GM23338 (cell line): ENCODE measurements around the gene SELPLG. TPM values are rescaled to one million over a fixed set of nuclear protein-coding genes. Genes with fewer than 3 reads are reported as not detected.

Source experiments
- ATAC-seq: fragments of 200-7000 bp; cut with Tn5 transposase; 3 replicates; pipeline ENCODE4 v1.9.1; 2020
- DNase-seq: peaks from one replicate; pipeline ENCODE4 v3.0.0-alpha.2; 2015; ENCODE audit warnings: low spot score
- H2AFZ ChIP-seq: fragments of 200-600 bp; sonication (generic); 2 replicates; pipeline ENCODE4 v1.8.0; 2016; ENCODE audit warnings: antibody characterized with exemption, mild to moderate bottlenecking, moderate library complexity
- H3F3A ChIP-seq: fragments of 200-600 bp; sonication (generic); replicated peaks from 2 replicates; pipeline ENCODE4 v1.8.0; 2017; ENCODE audit warnings: antibody characterized with exemption, mixed run types, low read depth
- H3K27ac ChIP-seq: fragments of 200-600 bp; sonication (generic); 2 replicates; pipeline ENCODE4 v1.6.1; 2016; ENCODE audit warnings: low read depth
- H3K27me3 ChIP-seq: fragments of 200-600 bp; sonication (generic); 2 replicates; pipeline ENCODE4 v1.8.0; 2016; ENCODE audit warnings: mild to moderate bottlenecking, mixed run types, moderate library complexity; ENCODE audit not compliant: insufficient read depth
- H3K36me3 ChIP-seq: fragments of 200-600 bp; sonication (generic); 2 replicates; pipeline ENCODE4 v1.8.0; 2016; ENCODE audit warnings: mild to moderate bottlenecking; ENCODE audit not compliant: insufficient read depth
- H3K4me1 ChIP-seq: fragments of 200-600 bp; sonication (generic); 2 replicates; pipeline ENCODE4 v1.8.0; 2016; ENCODE audit warnings: mild to moderate bottlenecking, moderate library complexity; ENCODE audit not compliant: insufficient read depth
- H3K4me2 ChIP-seq: fragments of 200-600 bp; sonication (generic); 2 replicates; pipeline ENCODE4 v1.7.1; 2017; ENCODE audit warnings: mixed run types
- H3K4me3 ChIP-seq: fragments of 200-600 bp; sonication (generic); 2 replicates; pipeline ENCODE4 v1.6.1; 2016; ENCODE audit warnings: mixed run types
- H3K79me2 ChIP-seq: fragments of 200-600 bp; sonication (generic); replicated peaks from 2 replicates; pipeline ENCODE4 v1.8.0; 2017; ENCODE audit warnings: mild to moderate bottlenecking; ENCODE audit not compliant: insufficient read depth
- H3K9me2 ChIP-seq: fragments of 200-600 bp; sonication (generic); 2 replicates; pipeline ENCODE4 v1.8.0; 2017; ENCODE audit not compliant: insufficient read depth
- H4K20me1 ChIP-seq: fragments of 200-600 bp; sonication (generic); replicated peaks from 2 replicates; pipeline ENCODE4 v1.8.0; 2017; ENCODE audit warnings: mild to moderate bottlenecking; ENCODE audit not compliant: insufficient read depth
- H3K27ac Mint-ChIP-seq: 2 replicates; pipeline ENCODE4 v1.8.0; 2020; ENCODE audit warnings: inconsistent platforms, mild to moderate bottlenecking, moderate library complexity, mixed read lengths
- H3K27me3 Mint-ChIP-seq: 3 replicates; pipeline ENCODE4 v1.8.0; 2022; ENCODE audit warnings: low read depth, mild to moderate bottlenecking, moderate library complexity, mixed read lengths, inconsistent platforms; ENCODE audit not compliant: insufficient read depth, poor library complexity
- H3K36me3 Mint-ChIP-seq: 3 replicates; pipeline ENCODE4 v1.8.0; 2021; ENCODE audit warnings: low read depth, mild to moderate bottlenecking, inconsistent platforms, moderate library complexity, mixed read lengths
- H3K4me1 Mint-ChIP-seq: 3 replicates; pipeline ENCODE4 v1.8.0; 2020; ENCODE audit warnings: mild to moderate bottlenecking, inconsistent platforms, mixed read lengths
- H3K4me3 Mint-ChIP-seq: 3 replicates; pipeline ENCODE4 v1.8.0; 2021; ENCODE audit warnings: moderate library complexity, mild to moderate bottlenecking, inconsistent platforms, mixed read lengths
- H3K9me3 Mint-ChIP-seq: 3 replicates; pipeline ENCODE4 v1.8.0; 2020; ENCODE audit warnings: moderate library complexity, mild to moderate bottlenecking, inconsistent platforms, mixed read lengths
- CREB1 ChIP-seq: fragments of 250-450 bp; sonication (Bioruptor Pico); IDR thresholded peaks from 2 replicates; pipeline ENCODE4 v1.5.0; 2020; ENCODE audit warnings: low read depth, mild to moderate bottlenecking, moderate library complexity
- CTCF ChIP-seq, 2 experiments: fragments of 200-600 bp in 1 of 2; sonication (generic) in 1 of 2; conservative IDR thresholded peaks; 2 replicates each; pipeline versions ENCODE4 v1.5.1 to v1.6.1; 2016 to 2017; ENCODE audit warnings: antibody characterized with exemption in 2 of 2, low read depth in 2 of 2, mild to moderate bottlenecking in 2 of 2, moderate library complexity in 1 of 2
- ETS1 ChIP-seq: IDR thresholded peaks from 2 replicates; pipeline ENCODE4 v1.6.1; 2016; ENCODE audit warnings: antibody characterized with exemption
- EZH2 ChIP-seq: fragments of 200-600 bp; sonication (generic); IDR thresholded peaks from one replicate; pipeline ENCODE4 v1.8.0; 2017; ENCODE audit warnings: antibody characterized with exemption, mild to moderate bottlenecking, low read depth; ENCODE audit not compliant: unreplicated experiment
- EZH2phosphoT487 ChIP-seq: fragments of 200-600 bp; sonication (generic); IDR thresholded peaks from one replicate; pipeline ENCODE4 v1.8.1; 2018; ENCODE audit warnings: antibody characterized with exemption; ENCODE audit not compliant: unreplicated experiment
- JUNB ChIP-seq: IDR thresholded peaks from one replicate; pipeline ENCODE4 v1.6.1; 2016; ENCODE audit warnings: antibody characterized with exemption; ENCODE audit not compliant: unreplicated experiment
- NANOG ChIP-seq: IDR thresholded peaks from 2 replicates; pipeline ENCODE4 v1.6.1; 2016; ENCODE audit warnings: antibody characterized with exemption, borderline replicate concordance
- POLR2AphosphoS5 ChIP-seq: IDR thresholded peaks from 2 replicates; pipeline ENCODE4 v1.6.1; 2016; ENCODE audit warnings: antibody characterized with exemption, low read depth
- STAT1 ChIP-seq: IDR thresholded peaks from one replicate; pipeline ENCODE4 v1.6.1; 2016; ENCODE audit warnings: antibody characterized with exemption; ENCODE audit not compliant: unreplicated experiment
- ZNF114 ChIP-seq: fragments of 250-450 bp; sonication (Bioruptor Pico); IDR thresholded peaks from 2 replicates; pipeline ENCODE4 v1.5.0; 2020; ENCODE audit warnings: mild to moderate bottlenecking, moderate library complexity
- ZNF331 ChIP-seq: fragments of 250-450 bp; sonication (Bioruptor Pico); IDR thresholded peaks from 2 replicates; pipeline ENCODE4 v1.5.0; 2020; ENCODE audit warnings: low read depth, mild to moderate bottlenecking, moderate library complexity
- polyA plus RNA-seq: library from polyadenylated mRNA; unstranded; fragments of >200 nt; fragmentation: Nextera tagmentation; extraction: Ambion mirVana; gene quantifications from 2 replicates; pipeline ENCODE4 v1.2.1, GENCODE V29; 2016
- total RNA-seq: library from RNA; depleted of rRNA; stranded (reverse); fragments of >200 nt; shearing (Covaris generic); gene quantifications from 2 replicates; pipeline ENCODE4 v1.2.3, GENCODE V29; 2014

SELPLG gene
- total and polyA plus RNA-seq, 2 experiments from 2014 or later, result 0.16 to 0.56 TPM

GRCh38 chr12:108580531-108580930 lies 53.2 kb downstream of the SELPLG start:
- DNase-seq (no peak), ATAC-seq (no peak)
- H3K4me2 ChIP-seq, result no peak overlapping the region
- H4K20me1 ChIP-seq, result no peaks in the 10 kb centered on the region
- Mint-ChIP-seq H3K4me3 (no peak overlapping the region), H3K9me3 (peaks cover 10% of the 10 kb centered on the region; the same call in 2 of the 3 replicates), H3K4me1 (peaks cover 3% of the 10 kb centered on the region; the same call in 1 of the 3 replicates), H3K27me3 (peaks cover 2% of the 10 kb centered on the region), H3K36me3 (peaks cover 3% of the 10 kb centered on the region; the same call in 1 of the 3 replicates), H3K27ac (no peak overlapping the region)
- H3K36me3 ChIP-seq, result no peaks in the 10 kb centered on the region
- H3F3A ChIP-seq, result no peaks in the 10 kb centered on the region
- no peak overlapping the region for H3K27ac ChIP-seq
- H3K4me3 ChIP-seq, result no peak overlapping the region
- peaks cover 5% of the 10 kb centered on the region; the same call in 1 of the 2 replicates for H3K9me2 ChIP-seq
- H3K27me3 ChIP-seq, result no peaks in the 10 kb centered on the region
- H3K79me2 ChIP-seq, result no peaks in the 10 kb centered on the region
- H3K4me1 ChIP-seq, result no peaks in the 10 kb centered on the region
- no peak for TF ChIP-seq STAT1
- no peak for TF ChIP-seq NANOG
- TF ChIP-seq JUNB, result no peak
- no peak for TF ChIP-seq CTCF (conservative IDR thresholded peaks at IDR 0.05; ENCODE audit: low read depth in 2 of 2)
- TF ChIP-seq POLR2AphosphoS5, result no peak
- H2AFZ ChIP-seq, result no peak overlapping the region

GRCh38 chr12:108578813-108579212 lies 54.9 kb downstream of the SELPLG start:
- Histone ChIP-seq H4K20me1 (no peaks in the 10 kb centered on the region), H3K27ac (no peak overlapping the region), H3K36me3 (no peaks in the 10 kb centered on the region), H3K4me2 (no peak overlapping the region), H3K4me3 (no peak overlapping the region), H3K79me2 (no peaks in the 10 kb centered on the region), H3K27me3 (no peaks in the 10 kb centered on the region), H3K9me2 (peaks cover 5% of the 10 kb centered on the region; the same call in 1 of the 2 replicates), H3K4me1 (no peaks in the 10 kb centered on the region), H3F3A (no peaks in the 10 kb centered on the region), H2AFZ (no peak overlapping the region)
- H3K9me3 Mint-ChIP-seq, result peaks cover 10% of the 10 kb centered on the region; the same call in 2 of the 3 replicates
- peaks cover 3% of the 10 kb centered on the region; the same call in 1 of the 3 replicates for H3K36me3 Mint-ChIP-seq
- peaks cover 2% of the 10 kb centered on the region for H3K27me3 Mint-ChIP-seq
- DNase-seq, result no peak
- no peak for ATAC-seq
- no peak overlapping the region for H3K27ac Mint-ChIP-seq
- no peak overlapping the region; the same call in 2 of the 3 replicates for H3K4me3 Mint-ChIP-seq
- H3K4me1 Mint-ChIP-seq, result peaks cover 3% of the 10 kb centered on the region; the same call in 1 of the 3 replicates
- TF ChIP-seq JUNB, result no peak
- no peak for TF ChIP-seq ZNF331
- TF ChIP-seq POLR2AphosphoS5, result no peak

- DNase-seq (no peak), ATAC-seq (no peak)
- Mint-ChIP-seq H3K9me3 (peaks cover 10% of the 10 kb centered on the region; the same call in 2 of the 3 replicates), H3K4me3 (no peak overlapping the region), H3K27me3 (peaks cover 2% of the 10 kb centered on the region), H3K36me3 (peaks cover 3% of the 10 kb centered on the region; the same call in 1 of the 3 replicates), H3K4me1 (peaks cover 1% of the 10 kb centered on the region; the same call in 1 of the 3 replicates), H3K27ac (no peak overlapping the region)
- Histone ChIP-seq H3K36me3 (no peaks in the 10 kb centered on the region), H3F3A (no peaks in the 10 kb centered on the region), H3K4me3 (no peak overlapping the region), H3K27ac (no peak overlapping the region), H2AFZ (no peak overlapping the region), H3K4me1 (no peaks in the 10 kb centered on the region), H3K27me3 (no peaks in the 10 kb centered on the region), H3K9me2 (peaks cover 5% of the 10 kb centered on the region; the same call in 1 of the 2 replicates), H4K20me1 (no peaks in the 10 kb centered on the region), H3K79me2 (no peaks in the 10 kb centered on the region), H3K4me2 (no peak overlapping the region)
- no peak for TF ChIP-seq POLR2AphosphoS5
- TF ChIP-seq CTCF (conservative IDR thresholded peaks at IDR 0.05; ENCODE audit: low read depth in 2 of 2), result no peak
- TF ChIP-seq STAT1, result no peak
- no peak for TF ChIP-seq CREB1 (CRISPR knock-in tag)
- TF ChIP-seq ETS1, result no peak
- TF ChIP-seq NANOG, result no peak
- no peak for TF ChIP-seq ZNF114
- TF ChIP-seq EZH2phosphoT487, result no peak
- no peak for TF ChIP-seq ZNF331
- no peak for TF ChIP-seq EZH2
These were observed 55.4 kb downstream of the SELPLG start for GRCh38 chr12:108578264-108578663.
